MCF 10A (cell line): ENCODE results near the gene GADL1. TPM values are rescaled to one million over a fixed set of nuclear protein-coding genes. Genes with fewer than 3 reads are reported as not detected.

Experiments
- Bru-seq: library from RNA; stranded (reverse); fragments of 400-500 nt; gene quantifications from one replicate; lab custom pipeline; 2021; lab: Mats Ljungman, UMichigan
- BruChase-seq, 2 experiments: library from RNA; stranded (reverse); fragments of 400-500 nt; gene quantifications; one replicate each; lab custom pipeline; 2021; lab: Mats Ljungman, UMichigan
- BruUV-seq: library from RNA; stranded (reverse); fragments of 400-500 nt; replicated peaks from 2 replicates; lab custom pipeline; 2021; lab: Mats Ljungman, UMichigan
- CTCF ChIA-PET: fragments of 300-600 bp; sonication (Branson Sonifier 250); formaldehyde crosslinking; extraction: SDS; loops from one replicate; lab custom pipeline; 2021; ENCODE audit warnings: antibody characterized with exemption, inconsistent platforms; lab: Yijun Ruan, JAX
- POLR2A ChIA-PET: fragments of 300-600, 350-650 bp; sonication (Branson Sonifier 250); formaldehyde crosslinking; extraction: SDS; loops from one replicate; lab custom pipeline; 2020; ENCODE audit warnings: antibody characterized with exemption, inconsistent platforms; lab: Yijun Ruan, JAX
- DNase-seq: peaks from one replicate; pipeline ENCODE4 v3.0.0-alpha.2; 2018; ENCODE audit not compliant: unreplicated experiment
- H3K27ac Mint-ChIP-seq: one replicate; pipeline ENCODE4 v1.8.0; 2022; ENCODE audit warnings: mild to moderate bottlenecking, low read depth, mixed read lengths; ENCODE audit not compliant: unreplicated experiment
- H3K27me3 Mint-ChIP-seq: one replicate; pipeline ENCODE4 v1.8.0; 2022; ENCODE audit warnings: mixed read lengths; ENCODE audit not compliant: insufficient read depth, unreplicated experiment
- H3K36me3 Mint-ChIP-seq: one replicate; pipeline ENCODE4 v1.8.0; 2022; ENCODE audit warnings: mild to moderate bottlenecking, moderate library complexity, mixed read lengths; ENCODE audit not compliant: insufficient read depth, unreplicated experiment
- H3K4me1 Mint-ChIP-seq: one replicate; pipeline ENCODE4 v1.8.0; 2022; ENCODE audit warnings: mixed read lengths; ENCODE audit not compliant: insufficient read depth, unreplicated experiment
- H3K4me3 Mint-ChIP-seq: one replicate; pipeline ENCODE4 v1.8.0; 2022; ENCODE audit warnings: mild to moderate bottlenecking, moderate library complexity, mixed read lengths; ENCODE audit not compliant: unreplicated experiment
- H3K9me3 Mint-ChIP-seq: one replicate; pipeline ENCODE4 v1.8.0; 2022; ENCODE audit warnings: mixed read lengths; ENCODE audit not compliant: unreplicated experiment
- intact Hi-C: fragments of 100-400 bp; cut with micrococcal nuclease; formaldehyde crosslinking; loops from 2 replicates; pipeline ENCODE4 v1.14.1; 2022
- long read RNA-seq: library from polyadenylated mRNA; stranded (forward); transcript quantifications from one replicate; pipeline ENCODE4 v2.0.0, GENCODE V29; 2022
- total RNA-seq: library from RNA; stranded (reverse); gene quantifications from 2 replicates; pipeline ENCODE4 v1.2.3, GENCODE V29; 2022
- TF ChIP-seq, protein P1 (sequence below): fragments of 200-600 bp; IDR thresholded peaks from one replicate; pipeline ENCODE4 v1.8.0; 2022; ENCODE audit warnings: antibody characterized with exemption, mild to moderate bottlenecking; ENCODE audit not compliant: unreplicated experiment

GADL1 gene, protein sequence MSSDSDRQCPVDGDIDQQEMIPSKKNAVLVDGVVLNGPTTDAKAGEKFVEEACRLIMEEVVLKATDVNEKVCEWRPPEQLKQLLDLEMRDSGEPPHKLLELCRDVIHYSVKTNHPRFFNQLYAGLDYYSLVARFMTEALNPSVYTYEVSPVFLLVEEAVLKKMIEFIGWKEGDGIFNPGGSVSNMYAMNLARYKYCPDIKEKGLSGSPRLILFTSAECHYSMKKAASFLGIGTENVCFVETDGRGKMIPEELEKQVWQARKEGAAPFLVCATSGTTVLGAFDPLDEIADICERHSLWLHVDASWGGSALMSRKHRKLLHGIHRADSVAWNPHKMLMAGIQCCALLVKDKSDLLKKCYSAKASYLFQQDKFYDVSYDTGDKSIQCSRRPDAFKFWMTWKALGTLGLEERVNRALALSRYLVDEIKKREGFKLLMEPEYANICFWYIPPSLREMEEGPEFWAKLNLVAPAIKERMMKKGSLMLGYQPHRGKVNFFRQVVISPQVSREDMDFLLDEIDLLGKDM
- total RNA-seq (not detected in 2 replicates), Bru-seq, nascent RNA (percentile 2 among the genes with signal in this experiment), BruChase-seq, experiment 1, labeled RNA remaining after a 6-hour chase (percentile 0 among the genes with signal in this experiment), BruChase-seq, experiment 2, labeled RNA remaining after a 2-hour chase (percentile 1 among the genes with signal in this experiment)
- long read RNA-seq = 0 reads

DNA sequence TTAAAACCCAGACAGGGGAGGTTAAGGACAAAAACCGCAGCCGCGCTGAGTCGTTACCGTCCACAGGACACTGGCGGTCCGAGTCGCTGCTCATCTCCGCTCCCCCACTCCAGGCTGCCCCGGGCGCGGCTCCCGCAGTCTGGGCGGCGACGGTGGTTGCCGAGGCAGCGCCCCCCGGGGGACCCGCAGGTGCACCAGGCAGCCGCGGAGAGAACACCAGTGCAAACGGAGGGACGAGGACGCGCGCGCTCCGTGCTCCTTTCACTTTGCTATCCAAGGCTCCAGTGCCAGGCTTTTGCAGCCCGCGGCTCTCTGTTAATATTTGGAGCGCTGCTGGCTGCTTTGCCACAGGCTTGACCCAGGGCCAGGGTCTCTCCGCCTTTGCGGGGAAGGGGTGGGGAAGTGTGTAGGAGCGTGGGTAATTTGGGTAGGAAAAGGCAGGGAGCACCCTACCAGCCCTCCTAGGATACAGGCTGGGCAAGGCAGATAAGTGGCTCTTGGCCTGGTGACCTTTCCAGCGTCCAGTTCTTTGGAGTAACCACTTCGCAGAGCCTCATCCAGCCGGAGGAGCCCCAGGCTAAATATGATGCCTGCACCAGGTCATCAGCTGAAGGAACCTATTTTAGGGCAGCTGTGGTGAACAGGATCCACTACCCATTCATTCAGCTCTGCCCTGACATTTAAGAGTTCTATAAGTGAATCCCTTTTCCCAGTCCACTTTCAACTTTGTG is at the start of gene GADL1:
Gene GADL1 (minus strand): TSS at position 141 of the 731 bp plus-strand sequence. CDS start 47 bp downstream, at position 94.
- CTCF ChIA-PET = interaction anchor here (1.4 kb wide), 1 partner anchor 125 kb away, joined by 3 read pairs; no protein-coding TSS in a partner anchor
- H3K4me3 Mint-ChIP-seq = peak within 1 kb of the TSS; percentile 71
- H3K36me3 Mint-ChIP-seq = no peaks in the 10 kb centered on the region
- no peaks in the 10 kb centered on the region for H3K4me1 Mint-ChIP-seq
- H3K9me3 Mint-ChIP-seq = no peaks in the 10 kb centered on the region
- intact Hi-C loops = no loop called here
- H3K27ac Mint-ChIP-seq = no peak within 1 kb of the TSS
- POLR2A ChIA-PET = no interaction called here
- BruUV-seq = no TSS peak
- TF ChIP-seq, protein P1, sequence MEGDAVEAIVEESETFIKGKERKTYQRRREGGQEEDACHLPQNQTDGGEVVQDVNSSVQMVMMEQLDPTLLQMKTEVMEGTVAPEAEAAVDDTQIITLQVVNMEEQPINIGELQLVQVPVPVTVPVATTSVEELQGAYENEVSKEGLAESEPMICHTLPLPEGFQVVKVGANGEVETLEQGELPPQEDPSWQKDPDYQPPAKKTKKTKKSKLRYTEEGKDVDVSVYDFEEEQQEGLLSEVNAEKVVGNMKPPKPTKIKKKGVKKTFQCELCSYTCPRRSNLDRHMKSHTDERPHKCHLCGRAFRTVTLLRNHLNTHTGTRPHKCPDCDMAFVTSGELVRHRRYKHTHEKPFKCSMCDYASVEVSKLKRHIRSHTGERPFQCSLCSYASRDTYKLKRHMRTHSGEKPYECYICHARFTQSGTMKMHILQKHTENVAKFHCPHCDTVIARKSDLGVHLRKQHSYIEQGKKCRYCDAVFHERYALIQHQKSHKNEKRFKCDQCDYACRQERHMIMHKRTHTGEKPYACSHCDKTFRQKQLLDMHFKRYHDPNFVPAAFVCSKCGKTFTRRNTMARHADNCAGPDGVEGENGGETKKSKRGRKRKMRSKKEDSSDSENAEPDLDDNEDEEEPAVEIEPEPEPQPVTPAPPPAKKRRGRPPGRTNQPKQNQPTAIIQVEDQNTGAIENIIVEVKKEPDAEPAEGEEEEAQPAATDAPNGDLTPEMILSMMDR = no peak
- no peak for DNase-seq
- peaks cover 11% of the 10 kb centered on the region for H3K27me3 Mint-ChIP-seq

DNA sequence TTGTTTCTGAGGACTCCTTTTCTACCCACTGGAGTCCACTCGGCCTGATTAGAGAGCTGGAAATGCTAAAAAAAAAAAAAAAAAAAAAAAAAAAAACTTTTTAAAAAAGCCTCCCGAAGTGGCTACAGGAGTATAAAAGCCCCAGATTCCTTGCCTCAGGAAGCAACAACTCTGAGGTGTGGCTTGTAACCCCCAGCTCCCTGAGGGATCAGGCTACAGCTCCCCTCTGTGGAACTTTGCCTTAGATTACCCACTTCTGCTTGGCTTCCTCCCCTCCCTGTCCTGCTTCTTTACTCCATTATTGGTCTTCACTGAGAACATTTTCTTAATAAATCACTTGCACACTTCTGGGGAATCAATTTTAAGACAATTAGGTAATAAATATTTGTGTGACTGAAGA is 49.7 kb upstream of the GADL1 start:
- no TSS peak for BruUV-seq
- CTCF ChIA-PET = no interaction called here
- intact Hi-C loops = no loop called here

DNA sequence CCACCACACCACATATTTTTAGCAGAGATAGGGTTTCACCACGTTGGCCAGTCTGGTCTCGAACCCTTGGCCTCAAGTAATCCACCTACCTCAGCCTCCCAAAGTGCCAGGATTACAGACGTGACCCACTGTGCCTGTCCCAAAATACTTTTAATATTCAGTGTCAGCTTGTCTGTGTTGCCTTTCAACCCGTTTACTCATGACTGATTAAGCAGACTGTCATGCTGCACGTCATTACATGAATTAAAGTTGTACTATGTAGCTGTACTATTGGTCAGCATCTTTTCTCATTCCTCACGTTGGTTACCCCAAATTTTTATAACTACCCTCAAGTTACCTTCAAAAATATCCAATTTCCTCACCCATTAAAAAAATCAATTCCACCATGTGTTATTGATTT is 48.7 kb upstream of the GADL1 start:
- H3K27me3 Mint-ChIP-seq = no peaks in the 10 kb centered on the region
- no peaks in the 10 kb centered on the region for H3K9me3 Mint-ChIP-seq
- H3K4me3 Mint-ChIP-seq = no peak overlapping the region
- TF ChIP-seq, protein P1 = no peak
- DNase-seq = no peak
- no TSS peak for BruUV-seq
- no peaks in the 10 kb centered on the region for H3K4me1 Mint-ChIP-seq
- intact Hi-C loops = no loop called here
- no peak overlapping the region for H3K27ac Mint-ChIP-seq
- H3K36me3 Mint-ChIP-seq = no peaks in the 10 kb centered on the region
- CTCF ChIA-PET = interaction anchor here (0.7 kb wide), 1 partner anchor 874 kb away, joined by 4 read pairs; no protein-coding TSS in a partner anchor
- POLR2A ChIA-PET = interaction anchor here (1.1 kb wide), 1 partner anchor 9 kb away, joined by 3 read pairs; no protein-coding TSS in a partner anchor

More for the DNA sequence above, 49.7 kb upstream of the GADL1 start:
- no peak overlapping the region for H3K4me3 Mint-ChIP-seq
- H3K27me3 Mint-ChIP-seq = no peaks in the 10 kb centered on the region
- H3K4me1 Mint-ChIP-seq = no peaks in the 10 kb centered on the region
- H3K36me3 Mint-ChIP-seq = no peaks in the 10 kb centered on the region
- POLR2A ChIA-PET = no interaction called here
- H3K27ac Mint-ChIP-seq = no peak overlapping the region
- no peak for DNase-seq
- H3K9me3 Mint-ChIP-seq = no peaks in the 10 kb centered on the region
- TF ChIP-seq, protein P1 = no peak
